Naive thymus-derived CD8-positive, alpha-beta T cell (primary cell): ENCODE data around the gene BTBD8. TPM values are rescaled to one million over a fixed set of nuclear protein-coding genes. Genes with fewer than 3 reads are reported as not detected.
A peak's percentile ranks its signal among the peaks of the same experiment; 100 is the strongest.
"Not testable (repeated sequence)": the region's sequence is repeated elsewhere in the genome, so short reads cannot be mapped to it uniquely, and the experiment has no call there.

Experiments
- ATAC-seq, 2 donors: fragments of 150-1000 bp; cut with Tn5 transposase in 1 of 2; sonication (Bioruptor Pico), chemical (Tn5 transposase) in 1 of 2; 1 replicate in 1 of 2; 2 replicates in 1 of 2; pipeline ENCODE4 v1.10.0; 2021; ENCODE audit warnings: mild to moderate bottlenecking in 2 of 2, moderate library complexity in 2 of 2
- POLR2A ChIA-PET: fragments of 350-600 bp; sonication (Branson Sonifier 250); formaldehyde crosslinking; loops from one replicate; lab custom pipeline; 2021; ENCODE audit warnings: antibody characterized with exemption; lab: Charles Lee
- DNase-seq, 10 donors: peaks; one replicate each; pipeline versions ENCODE4 v3.0.0 to v3.0.0-alpha.2; 2020 to 2022
- H3K27ac Mint-ChIP-seq, 10 donors: one replicate each; pipeline ENCODE4 v1.8.0; 2020 to 2022; ENCODE audit warnings: mild to moderate bottlenecking in 10 of 10, mixed read lengths in 10 of 10, moderate library complexity in 4 of 10, inconsistent platforms in 1 of 10
- H3K27me3 Mint-ChIP-seq, 5 donors: one replicate each; pipeline ENCODE4 v1.8.0; 2021 to 2022; ENCODE audit warnings: mixed read lengths in 5 of 5
- H3K36me3 Mint-ChIP-seq, 3 donors: one replicate each; pipeline ENCODE4 v1.8.0; 2020 to 2022; ENCODE audit warnings: mixed read lengths in 3 of 3, mild to moderate bottlenecking in 2 of 3, inconsistent platforms in 1 of 3
- H3K4me1 Mint-ChIP-seq, 4 donors: one replicate each; pipeline ENCODE4 v1.8.0; 2021 to 2022; ENCODE audit warnings: mixed read lengths in 4 of 4
- H3K4me3 Mint-ChIP-seq, 10 donors: one replicate each; pipeline ENCODE4 v1.8.0; 2020 to 2022; ENCODE audit warnings: mild to moderate bottlenecking in 10 of 10, mixed read lengths in 10 of 10, moderate library complexity in 6 of 10, inconsistent platforms in 1 of 10
- H3K9me3 Mint-ChIP-seq, 9 donors: one replicate each; pipeline ENCODE4 v1.8.0; 2020 to 2022; ENCODE audit warnings: mixed read lengths in 9 of 9, mild to moderate bottlenecking in 3 of 9, inconsistent platforms in 1 of 9, moderate library complexity in 1 of 9
- polyA plus RNA-seq, 3 donors: library from polyadenylated mRNA; unstranded; fragments of 300-500 nt; fragmentation: Illumina TruSeq; gene quantifications; one replicate each; pipeline ENCODE4 v1.2.3, GENCODE V29; 2021
- total RNA-seq, 8 experiments: library from RNA in 2 of 8; stranded (reverse) in 2 of 8; gene quantifications; one replicate each; pipeline ENCODE4 v1.2.3 and lab custom pipeline; 2021 to 2026

The BTBD8 gene
- total and polyA plus RNA-seq, 5 experiments from 2014 or later: 0.22 to 8.5 (median 2.0) TPM

- no peak for ATAC-seq
- H3K27me3 Mint-ChIP-seq: no peaks in the 10 kb centered on the region
- no peak overlapping the region for H3K27ac Mint-ChIP-seq
- no peak overlapping the region for H3K4me3 Mint-ChIP-seq
- DNase-seq: no peak
- no peaks in the 10 kb centered on the region for H3K9me3 Mint-ChIP-seq
- POLR2A ChIA-PET: no interaction called here
- no peaks in the 10 kb centered on the region for H3K36me3 Mint-ChIP-seq
- H3K4me1 Mint-ChIP-seq: no peaks in the 10 kb centered on the region
These were observed 9.3 kb upstream of the BTBD8 start for GRCh38 chr1:92070892-92071291.

- H3K27me3 Mint-ChIP-seq, DNase-seq, ATAC-seq, H3K36me3 Mint-ChIP-seq, H3K4me1 Mint-ChIP-seq, H3K9me3 Mint-ChIP-seq, H3K4me3 Mint-ChIP-seq, POLR2A ChIA-PET: not testable (repeated sequence)
- peak overlapping the region in 1 of 10 donors; percentile 14 for H3K27ac Mint-ChIP-seq
These were observed 5.7 kb upstream of the BTBD8 start for GRCh38 chr1:92074446-92074845.

GRCh38 chr1:92075311-92075710 lies 4.8 kb upstream of the BTBD8 start, which contains the start of gene SETSIP:
TSS of gene SETSIP (minus strand) at chr1:92075411. CDS start at chr1:92075411, 0 bp downstream.
- DNase-seq (no peak), ATAC-seq (no peak)
- Mint-ChIP-seq H3K4me3 (no peak within 1 kb of the TSS), H3K27ac (peak within 1 kb of the TSS in 3 of 10 donors; percentile 14 to 40 (median 17)), H3K4me1 (peaks cover 2 to 6% (median 6%) of the 10 kb centered on the region in 4 donors), H3K9me3 (no peaks in the 10 kb centered on the region), H3K27me3 (no peaks in the 10 kb centered on the region), H3K36me3 (no peaks in the 10 kb centered on the region)
- POLR2A ChIA-PET: no interaction called here

- H3K27ac Mint-ChIP-seq: no peak overlapping the region
- POLR2A ChIA-PET: no interaction called here
- H3K27me3 Mint-ChIP-seq: no peaks in the 10 kb centered on the region
- no peak for ATAC-seq
- no peaks in the 10 kb centered on the region for H3K9me3 Mint-ChIP-seq
- no peaks in the 10 kb centered on the region for H3K36me3 Mint-ChIP-seq
- no peak for DNase-seq
- H3K4me3 Mint-ChIP-seq: no peak overlapping the region
- peaks cover 4 to 11% (median 8%) of the 10 kb centered on the region in 4 donors for H3K4me1 Mint-ChIP-seq
These were observed 3.8 kb upstream of the BTBD8 start for GRCh38 chr1:92076363-92076762.

GRCh38 chr1:92078077-92078476 lies 2.1 kb upstream of the BTBD8 start:
- H3K9me3 Mint-ChIP-seq, ATAC-seq, POLR2A ChIA-PET, DNase-seq, H3K4me3 Mint-ChIP-seq, H3K36me3 Mint-ChIP-seq, H3K27me3 Mint-ChIP-seq: not testable (repeated sequence)
- Mint-ChIP-seq H3K4me1 (peaks cover 9 to 18% (median 15%) of the 10 kb centered on the region in 4 donors), H3K27ac (peak overlapping the region in 2 of 10 donors; percentile 36 to 37)

GRCh38 chr1:92079441-92079840 lies 704 bp upstream of the BTBD8 start:
- Mint-ChIP-seq H3K4me3 (peak overlapping the region; percentile 18 to 99 (median 96)), H3K36me3 (peaks cover 0 to 4% (median 0%) of the 10 kb centered on the region in 3 donors), H3K27ac (peak overlapping the region in 6 of 10 donors; percentile 38 to 96 (median 94)), H3K9me3 (no peaks in the 10 kb centered on the region), H3K4me1 (peaks cover 11 to 22% (median 20%) of the 10 kb centered on the region in 4 donors), H3K27me3 (no peaks in the 10 kb centered on the region)
- POLR2A ChIA-PET: no interaction called here
- ATAC-seq (no peak), DNase-seq (no peak)

- no peak for ATAC-seq
- DNase-seq: no peak
- Mint-ChIP-seq H3K36me3 (peaks cover 6 to 18% (median 12%) of the 10 kb centered on the region in 3 donors), H3K4me1 (peaks cover 13 to 22% (median 20%) of the 10 kb centered on the region in 4 donors), H3K4me3 (peak overlapping the region; percentile 88 to 99 (median 97)), H3K27ac (peak overlapping the region in 6 of 10 donors; percentile 71 to 96 (median 92)), H3K9me3 (peaks cover 0 to 14% (median 10%) of the 10 kb centered on the region in 9 donors), H3K27me3 (no peaks in the 10 kb centered on the region)
- POLR2A ChIA-PET: interaction anchor here (0.7 to 1.0 kb wide), 4 partner anchors 19 to 924 kb away, joined by 3 to 5 read pairs (median 4); partner anchors contain the start of genes GLMN, RPAP2 and RPL5
These were observed 886 bp downstream of the BTBD8 start for GRCh38 chr1:92081031-92081430.

- peaks cover 13 to 23% (median 20%) of the 10 kb centered on the region in 4 donors for H3K4me1 Mint-ChIP-seq
- H3K27me3 Mint-ChIP-seq: no peaks in the 10 kb centered on the region
- ATAC-seq (no peak), DNase-seq (no peak)
- peaks cover 7 to 27% (median 16%) of the 10 kb centered on the region in 3 donors for H3K36me3 Mint-ChIP-seq
- peak overlapping the region in 1 of 10 donors; percentile 9 for H3K27ac Mint-ChIP-seq
- POLR2A ChIA-PET: no interaction called here
- H3K4me3 Mint-ChIP-seq: no peak overlapping the region
- H3K9me3 Mint-ChIP-seq: peaks cover 0 to 23% (median 10%) of the 10 kb centered on the region in 9 donors
These were observed 4.5 kb downstream of the BTBD8 start for GRCh38 chr1:92084651-92085050.

GRCh38 chr1:92085727-92086126 lies 5.6 kb downstream of the BTBD8 start:
- H3K27me3 Mint-ChIP-seq: no peaks in the 10 kb centered on the region
- no peak overlapping the region for H3K27ac Mint-ChIP-seq
- no peak for DNase-seq
- POLR2A ChIA-PET: no interaction called here
- H3K4me1 Mint-ChIP-seq: peaks cover 9 to 16% (median 13%) of the 10 kb centered on the region in 4 donors
- no peak for ATAC-seq
- peaks cover 13 to 27% (median 16%) of the 10 kb centered on the region in 3 donors for H3K36me3 Mint-ChIP-seq
- H3K4me3 Mint-ChIP-seq: no peak overlapping the region
- peaks cover 0 to 23% (median 10%) of the 10 kb centered on the region in 9 donors for H3K9me3 Mint-ChIP-seq

- ATAC-seq (no peak), DNase-seq (no peak)
- no peak overlapping the region for H3K4me3 Mint-ChIP-seq
- no peak overlapping the region for H3K27ac Mint-ChIP-seq
- H3K4me1 Mint-ChIP-seq: peaks cover 3 to 11% (median 6%) of the 10 kb centered on the region in 4 donors
- no peaks in the 10 kb centered on the region for H3K27me3 Mint-ChIP-seq
- H3K9me3 Mint-ChIP-seq: peaks cover 0 to 23% (median 10%) of the 10 kb centered on the region in 9 donors
- POLR2A ChIA-PET: no interaction called here
- H3K36me3 Mint-ChIP-seq: peaks cover 14 to 33% (median 22%) of the 10 kb centered on the region in 3 donors
These were observed 7.4 kb downstream of the BTBD8 start for GRCh38 chr1:92087542-92087941.

- no peaks in the 10 kb centered on the region for H3K27me3 Mint-ChIP-seq
- H3K27ac Mint-ChIP-seq: no peak overlapping the region
- H3K4me3 Mint-ChIP-seq: no peak overlapping the region
- ATAC-seq (no peak), DNase-seq (no peak)
- H3K9me3 Mint-ChIP-seq: peaks cover 0 to 5% (median under 1%) of the 10 kb centered on the region in 9 donors
- POLR2A ChIA-PET: no interaction called here
- peaks cover 9 to 16% (median 14%) of the 10 kb centered on the region in 3 donors for H3K36me3 Mint-ChIP-seq
- peaks cover 0 to 3% (median under 1%) of the 10 kb centered on the region in 4 donors for H3K4me1 Mint-ChIP-seq
These were observed 11.5 kb downstream of the BTBD8 start for GRCh38 chr1:92091625-92092024.

- Mint-ChIP-seq H3K27me3 (no peaks in the 10 kb centered on the region), H3K9me3 (no peaks in the 10 kb centered on the region), H3K36me3 (peaks cover 9 to 20% (median 19%) of the 10 kb centered on the region in 3 donors), H3K27ac (no peak overlapping the region), H3K4me3 (no peak overlapping the region), H3K4me1 (peaks cover 0 to 2% (median under 1%) of the 10 kb centered on the region in 4 donors)
- no peak for ATAC-seq
- POLR2A ChIA-PET: no interaction called here
- no peak for DNase-seq
These were observed 13.9 kb downstream of the BTBD8 start for GRCh38 chr1:92094090-92094489.

- H3K27me3 Mint-ChIP-seq: no peaks in the 10 kb centered on the region
- H3K9me3 Mint-ChIP-seq: no peaks in the 10 kb centered on the region
- no peak for DNase-seq
- H3K27ac Mint-ChIP-seq: peak overlapping the region in 1 of 10 donors; percentile 34
- POLR2A ChIA-PET: no interaction called here
- H3K36me3 Mint-ChIP-seq: peaks cover 9 to 20% (median 20%) of the 10 kb centered on the region in 3 donors
- H3K4me1 Mint-ChIP-seq: peaks cover 0 to 2% (median under 1%) of the 10 kb centered on the region in 4 donors
- H3K4me3 Mint-ChIP-seq: no peak overlapping the region
- no peak for ATAC-seq
These were observed 14.4 kb downstream of the BTBD8 start for GRCh38 chr1:92094595-92094994.
